Measurements from ENCODE around the gene CENPX.
"Not testable (repeated sequence)": the region's sequence is repeated elsewhere in the genome, so short reads cannot be mapped to it uniquely, and the experiment has no call there.

CENPX gene

GRCh38 chr17:82038796-82039409 lies 16.2 kb upstream of the CENPX start:
- DNase-seq: not testable (repeated sequence)

- DNase-seq: no peak
Measured at GRCh38 chr17:82037889-82038195, 15.2 kb upstream of the CENPX start.

- DNase-seq: peak; percentile 98
Measured at GRCh38 chr17:82037092-82037888, 14.6 kb upstream of the CENPX start, which contains the start of gene DCXR. TSS of gene DCXR (minus strand) at chr17:82037697. CDS start at chr17:82037682, 15 bp downstream.

GRCh38 chr17:82036634-82037091 lies 14.0 kb upstream of the CENPX start:
- DNase-seq: no peak

- no peak for DNase-seq
Measured at GRCh38 chr17:82035956-82036633, 13.4 kb upstream of the CENPX start.

- DNase-seq: no peak
Measured at GRCh38 chr17:82035488-82035887, 12.8 kb upstream of the CENPX start.

- no peak for DNase-seq
Measured at GRCh38 chr17:82034371-82035011, 11.8 kb upstream of the CENPX start.

GRCh38 chr17:82033359-82034085 lies 10.8 kb upstream of the CENPX start:
- DNase-seq: no peak

- peak; percentile 52 to 59 for DNase-seq
Measured at GRCh38 chr17:82031885-82032627, 9.4 kb upstream of the CENPX start.

- peak; percentile 42 to 74 for DNase-seq
Measured at GRCh38 chr17:82031303-82031884, 8.7 kb upstream of the CENPX start, which contains the start of gene RAC3. TSS of gene RAC3 (plus strand) at chr17:82031678. CDS start at chr17:82031762, 84 bp downstream.

- peak; percentile 70 to 82 for DNase-seq
Measured at GRCh38 chr17:82030470-82031302, 8.0 kb upstream of the CENPX start.

GRCh38 chr17:82029990-82030469 lies 7.4 kb upstream of the CENPX start:
- DNase-seq: no peak

- no peak for DNase-seq
Measured at GRCh38 chr17:82029391-82029790, 6.7 kb upstream of the CENPX start.

GRCh38 chr17:82028966-82029365 lies 6.3 kb upstream of the CENPX start:
- no peak for DNase-seq

- DNase-seq: no peak
Measured at GRCh38 chr17:82028246-82028645, 5.6 kb upstream of the CENPX start.

GRCh38 chr17:82025401-82026107 lies 2.9 kb upstream of the CENPX start:
- DNase-seq: no peak

GRCh38 chr17:82024859-82025258 lies 2.2 kb upstream of the CENPX start:
- no peak for DNase-seq

GRCh38 chr17:82023447-82024241 lies 966 bp upstream of the CENPX start:
- DNase-seq: peak in 1 of 2 experiments; percentile 49

GRCh38 chr17:82022981-82023446 lies 336 bp upstream of the CENPX start, which contains the start of gene LRRC45:
TSS of gene LRRC45 (plus strand) at chr17:82023305. CDS start at chr17:82023644, 339 bp downstream.
- DNase-seq: peak; percentile 100
